A549 treated with RU486 at 1 μM for 4 hours (cell line): ENCODE measurements around the gene SNX8. TPM values are rescaled to one million over a fixed set of nuclear protein-coding genes. Genes with fewer than 3 reads are reported as not detected.

ENCODE experiments used
- total RNA-seq: library from RNA; stranded (reverse); fragments of 200-300 nt; extraction: Qiagen RNA extraction; gene quantifications from 5 replicates; pipeline ENCODE4 v1.2.3, GENCODE V29; 2022; ENCODE audit warnings: low read depth

The SNX8 gene
- 40.8 to 76.4 TPM (median 64.0 TPM) in 5 replicates for total RNA-seq

GRCh38 chr7:2314209-2314955 is at the start of gene SNX8:
Gene SNX8 (minus strand): TSS chr7:2314441. CDS start chr7:2314421, 20 bp downstream.

GRCh38 chr7:2354186-2354938 is 40.1 kb upstream of the SNX8 start, which contains the start of gene EIF3B:
Gene EIF3B (plus strand): TSS chr7:2354827. CDS start chr7:2354922, 95 bp downstream.

GRCh38 chr7:2241580-2242540 is 72.4 kb downstream of the SNX8 start, which contains the start of the genes MRM2 and NUDT1:
Gene MRM2 (minus strand): TSS chr7:2242205. CDS start chr7:2242169, 36 bp downstream.
Gene NUDT1 (plus strand): TSS chr7:2242226. CDS start chr7:2244575, 2,349 bp downstream.

GRCh38 chr7:2232766-2233520 is 81.3 kb downstream of the SNX8 start, which contains the start of gene MAD1L1:
Gene MAD1L1 (minus strand): TSS chr7:2232945. CDS start chr7:2230133, 2,812 bp downstream.

Other genes starting within 250 kb of the SNX8 start
- gene MAD1L1, start 81.5 kb downstream of the SNX8 start, total RNA-seq, result 13.1 to 26.9 TPM (median 24.3 TPM) in 5 replicates
- 50.1 to 55.5 TPM (median 53.8 TPM) in 5 replicates for gene MRM2, start 72.2 kb downstream of the SNX8 start, total RNA-seq
- 84.5 to 112 TPM (median 106 TPM) in 5 replicates for gene NUDT1, start 72.2 kb downstream of the SNX8 start, total RNA-seq
- gene EIF3B, start 40.4 kb upstream of the SNX8 start, total RNA-seq, result 228 to 271 TPM (median 238 TPM) in 5 replicates
- 7.6 to 15.9 TPM (median 12.1 TPM) in 5 replicates for gene CHST12, start 89.2 kb upstream of the SNX8 start, total RNA-seq
- gene GRIFIN, start 162.0 kb upstream of the SNX8 start, total RNA-seq, result not detected in 5 replicates
- 7.9 to 16.6 TPM (median 13.2 TPM) in 5 replicates for gene LFNG, start 205.3 kb upstream of the SNX8 start, total RNA-seq
- 22.7 to 38.3 TPM (median 31.4 TPM) in 5 replicates for gene BRAT1, start 241.1 kb upstream of the SNX8 start, total RNA-seq
- 10.0 to 14.8 TPM (median 12.6 TPM) in 5 replicates for gene IQCE, start 244.5 kb upstream of the SNX8 start, total RNA-seq